Cardiac septum (tissue), 1 donor: Measurements from ENCODE around the gene SUCLG2. TPM values are rescaled to one million over a fixed set of nuclear protein-coding genes. Genes with fewer than 3 reads are reported as not detected.
"Not testable (repeated sequence)": the region's sequence is repeated elsewhere in the genome, so short reads cannot be mapped to it uniquely, and the experiment has no call there.

ENCODE experiments used
- DNase-seq: peaks from one replicate; pipeline ENCODE4 v3.0.0-alpha.2; 2020; ENCODE audit warnings: low spot score
- intact Hi-C: fragments of 100-400 bp; cut with DNase I; formaldehyde crosslinking; loops from one replicate; pipeline ENCODE4 v1.14.0; 2022
- total RNA-seq: library from RNA; stranded (reverse); fragmentation: NEBNext Ultra II Directional; extraction: Animal tissue kit (Norgen Biotek cat#: 25700); gene quantifications from one replicate; pipeline ENCODE4 v1.2.1, GENCODE V29; 2021
- donor health status: DM: no; HTN: no; CAD: no.

SUCLG2 gene
- total RNA-seq, 1 donor from 2014 or later: 62.5 TPM

DNA sequence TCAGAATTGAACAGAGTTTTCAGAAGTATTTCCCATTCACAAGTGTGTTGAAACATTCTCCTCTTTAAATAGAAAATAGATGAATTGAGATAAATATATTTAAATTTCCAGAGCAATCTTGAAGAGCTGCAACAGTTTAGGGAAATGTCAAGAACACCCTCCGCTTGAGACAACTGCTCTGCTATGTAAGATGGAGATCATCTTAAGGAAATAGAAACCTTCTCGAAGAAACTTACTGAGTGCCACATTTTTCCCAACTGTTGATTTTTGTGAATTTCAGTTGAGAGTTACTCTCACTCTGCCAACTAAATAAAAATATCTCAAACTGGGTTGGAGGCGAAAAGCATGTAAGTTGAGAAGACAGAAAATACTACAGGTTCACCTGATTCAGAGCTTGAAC, 78.0 kb downstream of the SUCLG2 start:
- intact Hi-C loops: no loop called here
- no peak for DNase-seq

DNA sequence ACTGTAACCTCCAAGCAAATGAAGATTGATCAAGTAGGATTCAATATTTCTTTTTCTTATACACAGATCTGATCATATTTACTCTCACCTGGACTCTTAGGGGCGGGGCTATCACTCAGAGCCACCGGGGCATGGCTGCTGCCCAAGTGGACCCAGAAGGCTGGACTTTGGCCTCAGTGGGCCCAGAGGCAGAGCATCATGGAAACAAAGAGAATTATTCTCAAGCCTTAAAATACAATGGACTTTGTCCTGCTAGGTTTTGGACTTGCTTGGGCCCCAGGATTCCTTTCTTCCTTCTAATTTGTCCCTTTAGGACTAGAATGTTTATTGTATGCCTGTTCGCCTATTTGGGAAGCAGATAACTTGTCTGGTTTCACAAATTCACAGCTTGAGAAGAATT, 85.1 kb downstream of the SUCLG2 start:
- intact Hi-C loops: no loop called here
- DNase-seq: no peak

DNA sequence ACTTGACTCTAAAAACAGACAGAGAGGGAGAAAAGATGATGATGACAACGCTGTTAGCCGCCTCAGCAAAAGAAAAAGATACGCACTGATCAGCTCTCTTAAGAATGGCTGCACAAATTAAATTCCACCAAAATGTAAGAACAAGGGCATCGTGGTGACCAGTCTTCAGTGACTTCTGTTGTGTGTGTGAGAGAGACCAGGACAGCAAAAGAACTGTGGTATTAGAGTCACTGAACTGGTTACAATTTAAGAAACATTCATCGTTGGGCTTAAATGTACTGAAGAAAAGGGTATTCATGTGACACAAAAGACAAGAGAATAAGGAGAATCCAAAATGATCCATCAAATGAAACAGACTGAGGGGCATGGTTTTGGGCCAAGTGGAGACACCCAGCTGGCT, 86.5 kb downstream of the SUCLG2 start:
- intact Hi-C loops: no loop called here
- no peak for DNase-seq

DNA sequence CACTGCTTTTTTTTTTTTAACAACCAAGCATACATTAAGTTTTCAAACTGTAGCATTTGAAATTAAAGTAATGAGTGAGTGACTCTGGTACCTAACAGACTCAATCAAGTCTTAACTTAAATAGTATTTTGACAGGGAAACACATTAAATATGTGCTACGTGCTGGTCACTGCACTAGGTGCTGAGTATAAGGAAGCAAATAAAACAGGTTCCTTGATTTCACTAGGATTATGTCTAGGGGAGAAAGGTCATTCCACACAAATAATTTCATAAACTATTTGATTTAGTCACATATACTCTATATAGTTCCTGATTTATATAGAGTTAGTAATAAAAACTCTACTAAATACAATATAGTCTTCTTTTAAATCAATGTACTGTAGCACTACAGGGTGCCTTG, 89.4 kb downstream of the SUCLG2 start:
- intact Hi-C loops: no loop called here
- no peak for DNase-seq

DNA sequence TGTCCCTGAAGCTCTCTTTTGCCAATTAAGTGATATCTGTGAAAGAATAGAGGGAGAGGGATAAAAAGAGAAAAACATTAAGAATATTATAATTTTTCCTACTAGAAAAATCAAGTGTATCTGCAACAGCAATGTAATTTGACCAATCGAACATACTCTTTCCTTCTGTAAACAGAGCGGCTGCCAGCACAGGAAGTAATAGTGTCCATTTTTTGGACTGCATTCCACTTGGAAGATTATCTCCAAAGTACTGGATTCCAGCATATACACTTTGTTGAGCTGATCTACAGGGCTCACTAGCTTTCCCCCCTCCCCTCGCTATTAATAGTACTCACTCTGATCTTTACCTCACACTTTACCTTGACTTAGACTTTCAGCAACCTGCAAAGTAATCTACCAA, 90.4 kb downstream of the SUCLG2 start:
- intact Hi-C loops: no loop called here
- no peak for DNase-seq

DNA sequence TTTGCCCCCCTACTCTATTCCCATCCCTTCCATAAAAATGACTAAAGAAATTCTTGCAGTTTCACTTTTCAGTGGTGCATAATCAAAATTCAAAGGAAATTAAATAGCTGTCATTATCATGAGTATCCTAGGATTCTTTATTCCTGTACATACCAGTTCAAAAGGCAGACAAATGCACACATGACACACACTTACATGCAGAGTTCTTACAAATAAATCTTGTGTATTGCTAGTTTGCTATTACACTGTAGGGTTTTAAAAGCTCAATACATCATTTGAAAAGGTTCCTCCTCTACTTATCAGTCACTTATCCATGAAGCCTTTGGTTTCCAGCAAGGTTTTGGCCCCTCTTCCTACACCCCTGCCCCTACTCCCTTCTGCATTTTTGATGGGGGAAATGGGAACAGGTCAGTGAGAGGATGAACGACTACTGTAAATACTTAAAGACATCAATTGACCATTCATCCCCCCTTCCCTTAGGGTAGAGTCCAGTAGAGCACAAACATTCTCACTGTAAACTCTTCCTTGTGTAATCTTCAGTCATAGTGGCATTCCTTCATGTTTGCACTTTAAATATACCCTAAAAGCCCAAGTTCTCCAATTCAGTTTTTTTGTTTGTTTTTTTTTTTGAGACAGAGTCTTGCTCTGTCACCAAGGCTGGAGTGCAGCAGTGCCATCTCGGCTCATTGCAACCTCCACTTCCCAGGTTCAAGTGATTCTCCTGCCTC, 92.6 kb downstream of the SUCLG2 start:
- DNase-seq: no peak
- intact Hi-C loops: no loop called here

DNA sequence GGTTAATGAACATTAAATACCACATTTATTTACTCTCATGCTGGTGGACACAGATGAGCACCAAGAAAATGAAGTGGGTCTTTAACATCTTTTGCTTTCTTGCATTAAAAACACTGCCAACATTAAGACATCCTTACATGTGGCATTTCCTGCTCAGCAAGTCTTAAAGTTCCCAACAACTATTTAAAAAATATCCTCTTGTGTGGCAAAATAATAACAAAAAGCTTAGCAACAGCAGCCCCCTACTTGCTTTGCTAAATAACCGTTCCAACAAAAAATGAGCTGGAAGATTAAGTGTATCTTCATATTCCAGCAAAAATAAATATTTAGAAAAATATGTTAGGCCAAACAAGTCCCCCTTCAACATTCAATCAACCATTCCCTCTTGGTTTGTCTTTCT, 93.1 kb downstream of the SUCLG2 start:
- intact Hi-C loops: no loop called here
- no peak for DNase-seq

DNA sequence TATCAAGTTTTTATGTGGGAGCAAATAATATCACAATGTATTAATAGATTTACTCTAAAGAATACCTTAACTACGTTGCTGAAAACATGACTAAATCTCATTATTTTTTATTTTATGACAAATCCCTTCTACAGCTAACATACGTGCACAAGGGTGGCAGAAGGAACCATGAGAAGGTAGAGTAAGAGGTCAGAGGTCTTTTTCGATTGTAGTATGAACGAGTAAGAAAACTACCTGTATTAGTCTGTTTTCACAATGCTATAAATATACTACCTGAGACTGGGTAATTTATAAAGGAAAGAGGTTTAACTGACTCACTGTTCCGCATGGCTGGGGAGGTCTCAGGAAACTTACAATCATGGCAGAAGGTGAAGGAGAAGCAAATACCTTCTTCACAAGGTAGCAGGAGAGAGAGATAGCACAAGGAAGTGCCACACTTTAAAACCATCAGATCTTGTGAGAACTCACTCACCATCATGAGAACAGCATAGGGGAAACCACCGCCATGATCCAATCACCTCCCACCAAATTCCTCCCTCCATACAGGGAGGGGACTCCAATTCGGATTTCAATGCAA, 95.3 kb downstream of the SUCLG2 start:
- no peak for DNase-seq
- intact Hi-C loops: no loop called here

DNA sequence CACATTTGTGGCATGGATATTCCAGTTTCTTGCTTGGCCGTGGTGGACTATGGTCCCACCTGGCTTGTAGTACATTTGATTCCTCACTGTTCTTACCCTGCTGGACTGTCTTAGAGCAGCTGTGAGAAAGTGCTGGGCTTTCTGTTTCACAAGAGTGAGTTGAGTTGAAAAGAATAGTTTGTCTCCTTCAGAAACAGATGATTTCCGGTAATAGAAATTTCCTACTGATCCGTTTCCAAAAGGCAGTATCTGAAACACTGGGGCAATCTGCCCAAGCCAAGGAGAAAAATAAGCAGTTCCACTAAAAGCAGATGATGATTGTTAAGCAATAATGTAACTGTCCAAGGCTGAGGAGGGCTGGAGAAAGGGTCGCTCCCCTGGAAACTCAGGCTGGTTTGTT, 96.0 kb downstream of the SUCLG2 start:
- intact Hi-C loops: no loop called here
- DNase-seq: no peak

DNA sequence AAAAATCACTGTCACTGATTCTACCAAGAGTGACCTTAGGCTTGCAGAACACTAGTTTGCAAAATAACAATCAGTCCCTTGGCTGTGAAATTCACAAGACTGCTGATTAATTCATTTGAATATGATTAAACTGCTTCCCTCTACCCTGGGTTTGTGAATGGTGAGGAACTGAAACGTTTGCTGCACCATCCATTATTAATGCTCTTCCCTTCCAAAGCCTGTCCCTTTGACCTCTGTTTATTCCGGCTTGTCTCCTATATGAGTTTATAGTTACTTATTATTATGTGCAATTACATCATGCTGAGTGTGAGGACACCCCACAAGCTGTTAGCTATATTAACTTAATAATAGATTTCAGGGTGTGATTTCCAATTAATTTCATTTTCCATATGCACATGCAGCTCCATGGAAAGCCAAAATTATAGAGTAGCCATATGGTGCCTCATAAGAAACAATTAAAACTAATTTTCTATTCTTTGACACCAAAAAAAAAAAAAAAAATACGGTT, 96.5 kb downstream of the SUCLG2 start:
- DNase-seq: no peak
- intact Hi-C loops: no loop called here

DNA sequence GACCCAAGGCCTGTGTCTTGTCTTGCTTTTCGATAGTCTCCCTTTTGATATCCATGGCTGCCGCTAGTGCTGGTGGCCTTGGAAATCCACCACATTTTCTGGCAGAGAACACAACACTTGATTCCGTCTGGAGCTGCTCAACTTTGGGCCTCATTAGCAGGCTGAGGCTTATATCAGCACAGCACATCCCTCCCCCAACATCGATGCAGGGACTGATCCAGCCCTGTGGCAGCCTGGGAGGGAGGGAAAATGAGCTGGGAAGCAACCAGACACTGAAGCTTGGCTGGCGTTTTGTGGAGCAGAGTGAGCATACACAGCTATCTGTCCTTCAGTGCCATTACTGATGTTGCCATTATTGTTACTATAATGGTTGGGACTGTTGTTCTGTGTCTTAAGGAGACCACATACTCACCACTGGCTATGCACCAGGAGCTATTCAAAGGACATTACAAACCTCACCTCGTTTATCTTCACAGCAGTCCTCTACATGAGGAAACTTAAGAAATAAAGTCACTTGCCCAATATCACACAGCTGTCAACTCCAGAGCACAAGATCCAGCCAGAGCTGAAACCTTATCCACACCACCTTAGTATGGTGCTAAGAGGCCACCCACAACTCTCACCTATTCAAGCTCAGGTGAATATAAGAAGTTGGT, 102.9 kb downstream of the SUCLG2 start:
- DNase-seq: no peak
- intact Hi-C loops: no loop called here

DNA sequence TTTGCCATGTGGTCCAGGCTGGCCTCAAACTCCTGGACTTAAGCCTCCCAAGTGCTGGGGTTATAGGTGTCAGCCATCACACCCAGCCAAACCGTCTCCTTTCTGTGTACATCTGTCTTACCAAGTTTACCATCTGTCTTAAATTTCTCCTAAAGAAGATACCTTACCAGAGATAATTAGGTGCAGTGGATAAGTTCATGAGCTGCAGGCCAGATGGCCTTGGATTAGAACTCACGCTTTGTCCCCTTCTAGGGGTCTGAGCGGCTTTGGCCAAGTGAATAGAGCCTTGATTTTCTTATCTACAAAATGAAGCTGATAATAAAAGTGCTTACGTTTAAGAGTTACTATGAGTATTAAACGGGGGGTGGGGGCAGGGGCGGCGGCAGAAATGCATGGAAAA, 103.9 kb downstream of the SUCLG2 start:
- no peak for DNase-seq

DNA sequence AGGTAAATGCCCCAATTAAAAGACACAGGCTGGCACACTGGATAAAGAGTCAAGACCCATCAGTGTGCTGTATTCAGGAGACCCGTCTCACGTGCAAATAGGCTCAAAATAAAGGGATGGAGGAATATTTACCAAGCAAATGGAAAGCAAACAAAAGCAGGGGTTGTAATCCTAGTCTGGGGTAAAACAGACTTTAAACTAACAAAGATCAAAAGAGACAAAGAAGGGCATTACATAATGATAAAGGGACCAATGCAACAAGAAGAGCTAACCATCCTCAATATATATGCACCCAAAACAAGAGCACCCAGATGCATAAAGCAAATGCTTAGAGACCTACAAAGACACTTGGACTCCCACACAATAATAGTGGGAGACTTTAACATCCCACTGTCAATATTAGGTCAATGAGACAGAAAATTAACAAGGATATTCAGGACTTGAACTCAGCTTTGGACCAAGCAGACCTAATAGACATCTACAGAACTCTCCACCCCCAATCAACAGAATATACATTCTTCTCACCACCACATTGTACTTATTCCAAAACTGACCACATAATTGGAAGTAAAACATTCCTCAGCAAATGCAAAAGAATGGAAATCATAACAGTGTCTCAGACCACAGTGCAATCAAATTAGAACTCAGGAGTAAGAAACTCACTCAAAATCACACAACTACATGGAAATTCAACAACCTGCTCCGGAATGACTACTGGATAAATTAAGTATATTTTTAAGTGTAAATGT, 111.7 kb downstream of the SUCLG2 start:
- DNase-seq, intact Hi-C loops: not testable (repeated sequence)

More for the DNA sequence above, 103.9 kb downstream of the SUCLG2 start:
- intact Hi-C loops: no loop called here

DNA sequence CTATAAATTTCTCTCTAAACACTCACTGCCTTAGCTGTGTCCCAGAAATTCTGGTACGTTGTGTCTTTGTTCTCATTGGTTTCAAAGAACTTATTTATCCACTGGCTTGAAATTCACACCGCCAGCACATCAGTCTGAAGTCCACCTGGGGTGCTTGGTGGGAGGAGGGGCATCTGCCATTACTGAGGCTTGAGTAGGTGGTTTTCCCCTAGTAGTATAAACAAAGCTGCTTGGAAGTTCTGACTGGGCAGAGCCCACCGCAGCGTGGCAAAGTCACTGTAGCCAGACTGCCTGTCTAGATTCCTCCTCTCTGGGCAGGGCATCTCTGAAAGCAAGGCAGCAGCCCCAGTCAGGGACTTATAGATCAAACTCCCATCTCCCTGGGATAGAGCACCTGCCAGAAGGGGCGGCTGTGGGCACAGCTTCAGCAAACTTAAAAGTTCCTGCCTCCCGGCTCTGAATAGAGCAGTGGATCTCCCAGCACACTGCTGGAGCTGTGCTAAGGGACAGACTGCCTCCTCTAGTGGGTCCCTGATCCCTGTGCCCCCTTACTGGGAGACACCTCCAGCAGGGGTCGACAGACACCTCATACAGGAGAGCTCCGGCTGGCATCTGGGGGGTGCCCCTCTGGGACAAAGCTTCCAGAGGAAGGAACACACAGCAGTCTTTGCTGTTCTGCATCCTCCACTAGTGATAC, 114.1 kb downstream of the SUCLG2 start:
- intact Hi-C loops: no loop called here
- no peak for DNase-seq

DNA sequence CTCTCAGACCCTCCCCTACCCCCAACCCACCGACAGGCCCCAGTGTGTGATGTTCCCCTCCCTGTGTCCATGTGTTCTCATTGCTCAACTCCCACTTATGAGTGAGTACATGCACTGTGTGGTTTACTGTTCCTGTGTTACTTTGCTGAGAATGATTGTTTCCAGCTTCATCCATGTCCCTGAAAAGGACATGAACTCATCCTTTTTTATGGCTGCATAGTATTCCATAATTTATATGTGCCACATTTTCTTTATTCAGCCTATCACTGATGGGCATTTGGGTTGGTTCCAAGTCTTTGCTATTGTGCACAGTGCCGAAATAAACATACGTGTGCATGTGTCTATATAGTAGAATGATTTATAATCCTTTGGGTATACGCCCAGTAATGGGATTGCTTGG, 117.2 kb downstream of the SUCLG2 start:
- intact Hi-C loops, DNase-seq: not testable (repeated sequence)

DNA sequence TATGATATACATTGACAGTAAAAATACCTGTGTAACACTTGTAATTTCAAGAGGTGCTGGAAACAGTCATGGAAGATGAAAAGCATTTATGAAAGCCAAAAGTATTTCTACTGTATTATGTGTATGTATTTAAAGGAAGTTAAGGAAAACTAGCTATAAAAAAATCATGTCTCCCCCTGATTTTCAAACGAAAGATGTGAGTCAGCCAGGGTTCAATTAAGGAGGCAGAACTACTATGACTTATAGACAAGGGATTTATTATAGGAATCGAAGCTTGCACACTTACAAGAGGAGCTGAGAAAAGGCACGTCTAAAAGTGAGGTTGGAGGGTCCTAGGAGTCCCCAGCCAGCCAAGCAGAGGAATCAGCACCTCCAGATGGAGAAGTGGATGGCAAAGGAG, 119.4 kb downstream of the SUCLG2 start:
- no peak for DNase-seq
- intact Hi-C loops: no loop called here

DNA sequence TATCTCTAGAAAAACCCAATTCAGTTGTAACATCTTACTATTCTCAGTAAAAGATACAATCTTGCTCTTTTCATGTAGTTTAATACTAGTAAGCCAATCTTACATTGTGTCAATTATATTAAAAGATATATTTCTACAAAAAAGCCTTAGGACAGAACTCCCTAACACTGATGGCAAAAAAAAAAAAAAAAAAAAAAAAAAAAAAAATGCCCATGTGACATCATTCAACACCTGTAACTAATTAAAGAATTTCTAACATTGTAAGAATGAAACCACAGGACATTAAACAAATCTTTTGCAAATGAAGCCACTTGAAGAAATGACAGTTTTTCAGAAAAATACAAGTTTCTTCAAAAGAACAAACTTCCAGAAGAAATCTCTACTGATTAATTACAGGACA, 119.8 kb downstream of the SUCLG2 start:
- no peak for DNase-seq
- intact Hi-C loops: no loop called here

DNA sequence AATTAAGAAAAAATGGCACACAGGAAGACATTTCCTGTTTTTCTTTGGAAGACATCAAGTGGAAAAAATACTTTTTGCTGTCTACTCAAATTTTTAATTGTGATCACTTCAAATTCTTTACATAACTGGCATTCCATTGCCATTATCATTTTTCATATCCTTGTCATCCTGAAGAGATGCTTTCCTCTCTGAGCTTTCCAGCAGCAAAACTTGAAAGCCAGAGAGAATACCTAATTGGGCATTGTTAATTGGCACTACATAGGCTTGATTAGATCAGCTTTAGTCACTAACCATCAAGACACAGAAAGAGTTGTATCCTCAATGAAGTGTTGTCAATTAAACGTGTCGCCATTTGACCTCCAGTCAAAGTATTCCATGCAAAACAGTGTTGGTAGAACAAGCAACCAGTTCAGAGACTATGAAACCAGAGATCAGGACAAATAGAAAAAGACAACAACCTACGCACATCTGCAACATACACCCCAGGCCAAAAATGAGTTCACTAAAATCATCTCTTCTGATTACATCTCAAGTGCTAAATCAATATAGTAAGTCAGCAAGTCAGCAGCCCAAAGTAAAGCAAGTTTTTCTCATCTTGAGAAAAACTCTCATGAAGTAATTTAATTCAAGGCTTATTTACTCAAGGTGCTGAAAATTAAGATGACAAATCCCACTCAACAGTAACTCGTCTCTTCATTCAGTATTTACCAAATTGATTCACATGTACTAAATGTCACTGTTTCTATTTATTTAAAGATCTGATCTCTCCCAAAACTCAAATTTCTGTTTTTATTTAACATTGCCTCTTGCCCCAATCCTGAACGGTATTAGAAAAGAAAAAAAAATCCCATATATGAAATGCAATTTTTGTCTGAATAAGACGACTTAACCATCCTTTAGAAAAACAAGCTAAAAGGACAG, 123.0 kb downstream of the SUCLG2 start:
- intact Hi-C loops: no loop called here
- DNase-seq: no peak

DNA sequence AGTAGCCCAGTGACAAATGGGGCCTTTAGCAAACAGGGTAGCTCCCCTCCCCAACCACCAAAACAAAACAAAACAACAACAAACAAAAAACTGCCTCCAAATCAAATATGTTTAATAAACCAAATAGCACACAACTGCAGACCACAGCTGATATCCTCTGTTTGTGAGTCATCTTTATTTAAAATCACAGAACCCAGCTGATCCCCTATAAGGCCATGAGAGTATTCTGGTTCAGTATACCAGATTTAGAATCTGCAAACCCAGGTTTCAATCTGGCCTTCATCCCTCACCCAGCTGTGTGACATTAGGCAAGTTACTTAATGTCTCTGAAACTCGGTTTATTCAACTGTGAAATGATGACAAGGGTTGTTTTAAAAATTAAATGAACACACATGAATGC, 124.5 kb downstream of the SUCLG2 start:
- intact Hi-C loops: no loop called here
- no peak for DNase-seq
